Measurements from ENCODE around the gene ASPN.

ASPN gene

GRCh38 chr9:92486371-92486770 lies 4.1 kb upstream of the ASPN start:
- TF ChIP-seq CTCF (IDR thresholded peaks at IDR 0.05; ENCODE audit: insufficient read depth, low read depth, low read length, missing control alignments): no peak
- H3K4me3 ChIP-seq (ENCODE audit: low read depth, low read length): no peak overlapping the region
- no peak for DNase-seq (ENCODE audit: low read depth)

- no peak for TF ChIP-seq CTCF (IDR thresholded peaks at IDR 0.05; ENCODE audit: insufficient read depth, low read depth, low read length, missing control alignments)
- no peak for DNase-seq (ENCODE audit: low read depth)
- H3K4me3 ChIP-seq (ENCODE audit: low read depth, low read length): no peak overlapping the region
Observed at GRCh38 chr9:92484563-92484962, 2.3 kb upstream of the ASPN start.

- TF ChIP-seq CTCF (IDR thresholded peaks at IDR 0.05; ENCODE audit: insufficient read depth, low read depth, low read length, missing control alignments): no peak
- no peak for DNase-seq (ENCODE audit: low read depth)
- H3K4me3 ChIP-seq (ENCODE audit: low read depth, low read length): no peak overlapping the region
Observed at GRCh38 chr9:92483627-92484545, 1.6 kb upstream of the ASPN start.

- H3K4me3 ChIP-seq (ENCODE audit: low read depth, low read length): no peak overlapping the region
- DNase-seq (ENCODE audit: low read depth): no peak
Observed at GRCh38 chr9:92482805-92483204, 499 bp upstream of the ASPN start.

GRCh38 chr9:92480986-92481633 lies 1.2 kb downstream of the ASPN start:
- TF ChIP-seq CTCF (IDR thresholded peaks at IDR 0.05; ENCODE audit: insufficient read depth, low read depth, low read length, missing control alignments): no peak
- peak; percentile 34 for DNase-seq (ENCODE audit: low read depth)
- H3K4me3 ChIP-seq (ENCODE audit: low read depth, low read length): no peak overlapping the region

More at GRCh38 chr9:92482805-92483204, 499 bp upstream of the ASPN start:
- no peak for TF ChIP-seq CTCF (IDR thresholded peaks at IDR 0.05; ENCODE audit: insufficient read depth, low read depth, low read length, missing control alignments)

- TF ChIP-seq CTCF (IDR thresholded peaks at IDR 0.05; ENCODE audit: insufficient read depth, low read depth, low read length, missing control alignments): no peak
- DNase-seq (ENCODE audit: low read depth): no peak
Observed at GRCh38 chr9:92480291-92480771, 2.0 kb downstream of the ASPN start.

More at GRCh38 chr9:92480291-92480771, 2.0 kb downstream of the ASPN start:
- no peak overlapping the region for H3K4me3 ChIP-seq (ENCODE audit: low read depth, low read length)

Measured in GM12865 (cell line).